Cortex of kidney (tissue), 1 donor: ENCODE data around the gene TMTC3.
"Not testable (repeated sequence)": the region's sequence is repeated elsewhere in the genome, so short reads cannot be mapped to it uniquely, and the experiment has no call there.

ENCODE experiments used
- DNase-seq: peaks from one replicate; lab custom pipeline; 2025; lab: John Stamatoyannopoulos, UW

TMTC3 gene

GRCh38 chr12:88166179-88166578, 24.1 kb downstream of the TMTC3 start:
- no peak for DNase-seq

DNA sequence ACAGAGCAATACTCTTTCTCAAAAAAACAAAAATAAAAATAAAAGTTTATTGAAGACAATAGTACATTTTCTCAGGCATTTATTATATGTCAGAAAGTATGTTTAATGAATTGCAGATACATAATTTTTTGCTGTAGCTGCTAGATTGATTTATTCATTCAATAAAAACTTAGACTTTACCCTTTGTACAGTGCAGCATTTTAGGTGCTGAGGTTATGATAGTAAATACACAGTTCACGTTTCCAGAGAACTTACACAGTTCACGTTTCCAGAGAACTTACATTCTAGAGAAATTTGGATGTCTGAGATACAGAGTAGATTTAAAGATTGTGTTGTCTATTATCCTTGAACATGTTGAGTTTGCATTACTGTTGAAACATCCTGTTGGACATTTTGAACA, 25.3 kb downstream of the TMTC3 start:
- no peak for DNase-seq

DNA sequence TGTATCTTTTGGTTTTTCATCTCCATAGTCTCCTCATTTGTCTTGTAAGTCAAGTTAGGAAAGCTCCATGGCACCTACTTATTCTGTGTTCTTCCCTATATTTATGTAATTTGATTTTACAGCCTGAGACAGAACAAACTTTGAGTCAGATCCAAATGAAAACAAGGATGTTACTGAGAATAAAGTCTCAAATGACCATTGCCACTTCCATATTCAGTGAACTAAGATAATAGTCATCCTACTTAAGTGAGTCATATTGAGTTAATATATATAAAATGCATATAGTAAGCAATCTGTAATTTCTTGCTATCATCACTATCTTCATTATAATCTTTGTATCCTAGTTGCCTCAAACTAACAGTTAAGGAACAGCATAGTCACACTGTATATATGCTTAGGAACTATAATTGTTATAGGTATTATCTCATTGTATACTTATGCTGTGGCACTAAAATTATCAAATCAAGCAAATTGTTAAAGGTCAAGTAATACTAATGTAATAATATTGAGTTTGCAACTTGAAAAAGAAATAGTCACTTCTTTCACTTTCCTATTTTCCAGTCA, 30.8 kb downstream of the TMTC3 start:
- no peak for DNase-seq

GRCh38 chr12:88175544-88175943, 33.4 kb downstream of the TMTC3 start:
- DNase-seq, result no peak

GRCh38 chr12:88179436-88180014, 37.4 kb downstream of the TMTC3 start:
- DNase-seq, result no peak

DNA sequence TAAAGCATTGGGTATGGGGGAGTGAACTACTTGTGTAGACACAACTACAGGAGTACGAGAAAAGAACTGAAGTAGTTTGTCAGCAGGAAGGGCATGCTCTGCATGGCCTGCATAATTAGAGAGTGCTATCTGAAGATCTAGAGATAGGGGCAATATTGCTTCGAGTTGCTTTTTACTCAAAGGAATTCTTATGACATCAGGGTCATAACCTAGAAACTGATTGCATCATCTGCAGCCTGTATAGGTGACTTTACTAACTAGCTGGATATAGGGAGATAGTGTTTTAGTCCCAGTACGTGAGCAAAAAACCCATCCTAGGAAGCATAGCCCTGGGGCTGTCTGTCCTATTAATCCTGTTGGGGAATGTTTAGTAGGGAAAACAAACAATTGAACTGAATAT, 39.8 kb downstream of the TMTC3 start:
- no peak for DNase-seq

DNA sequence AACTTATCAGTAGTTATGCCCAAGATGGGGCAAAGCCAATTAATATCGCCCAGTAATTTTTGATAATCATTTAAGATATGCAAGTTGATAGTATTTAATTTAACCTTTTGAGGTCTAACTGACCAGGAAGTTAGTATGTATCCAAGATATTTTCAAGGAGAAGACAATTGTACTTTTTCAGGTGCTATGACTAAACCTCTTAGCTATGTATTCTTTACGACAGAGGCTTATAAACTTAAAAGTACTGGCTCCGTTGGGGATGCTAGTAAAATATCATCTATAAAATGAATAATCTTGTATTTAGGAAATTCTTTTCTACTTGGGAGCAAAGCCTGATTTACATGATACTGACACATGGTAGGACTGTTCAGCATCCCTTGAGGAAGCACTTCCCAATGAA, 40.3 kb downstream of the TMTC3 start:
- no peak for DNase-seq

GRCh38 chr12:88184196-88184595, 42.1 kb downstream of the TMTC3 start:
- DNase-seq, result no peak

DNA sequence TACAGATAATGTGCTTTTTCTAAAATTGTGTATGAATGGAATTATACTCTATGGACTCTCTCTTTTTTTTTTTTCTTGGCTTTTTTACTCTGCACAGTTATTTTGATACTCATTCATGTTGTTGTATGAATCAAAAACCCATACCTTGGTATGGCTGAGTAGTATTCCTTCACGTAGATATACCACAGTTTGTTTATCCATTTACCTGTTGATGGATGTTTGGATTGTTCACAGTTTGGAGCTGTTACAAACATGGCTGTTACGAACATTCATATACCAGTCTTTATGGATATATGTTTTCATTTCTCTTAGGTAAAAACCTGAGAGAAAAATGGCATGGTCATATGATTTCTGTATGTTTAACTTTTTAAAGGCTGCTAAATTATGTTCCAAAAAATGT, 43.2 kb downstream of the TMTC3 start:
- no peak for DNase-seq

DNA sequence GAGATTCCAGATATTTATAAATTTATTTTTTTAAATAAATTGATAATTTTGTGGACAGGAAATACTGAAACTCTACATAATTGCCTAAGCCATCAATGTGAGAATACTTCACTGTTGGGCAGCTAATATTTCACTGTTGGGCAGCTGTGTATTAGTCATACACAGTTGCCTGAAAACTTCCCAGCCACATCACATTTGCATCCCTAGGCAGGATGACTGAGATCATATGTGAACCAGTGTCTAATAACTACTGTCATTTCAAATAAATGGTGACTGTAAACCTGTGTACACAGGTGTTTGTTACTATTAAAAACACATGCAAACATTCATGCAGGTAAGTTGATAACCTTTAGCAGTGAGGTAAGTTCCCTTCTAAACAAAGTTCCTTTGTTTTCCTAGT, 43.9 kb downstream of the TMTC3 start:
- DNase-seq, result no peak

DNA sequence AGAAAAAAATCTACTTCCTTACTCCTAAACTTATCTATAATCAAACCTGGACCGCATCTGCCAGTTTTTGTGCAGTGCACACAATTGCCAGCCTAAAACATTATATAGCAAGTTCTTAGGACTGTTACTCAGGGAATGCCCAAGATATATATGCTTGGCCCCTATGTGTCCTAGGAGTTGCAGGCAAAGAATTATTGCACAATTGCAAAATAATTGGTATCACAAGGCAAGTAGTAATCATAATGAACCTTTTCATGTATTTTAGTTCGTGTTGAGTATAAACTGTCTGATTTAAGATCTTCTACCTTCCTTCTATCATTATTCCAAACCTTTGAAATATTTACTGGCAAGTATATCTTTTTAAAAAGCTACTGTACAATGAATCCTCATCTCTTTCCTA, 45.5 kb downstream of the TMTC3 start:
- no peak for DNase-seq

DNA sequence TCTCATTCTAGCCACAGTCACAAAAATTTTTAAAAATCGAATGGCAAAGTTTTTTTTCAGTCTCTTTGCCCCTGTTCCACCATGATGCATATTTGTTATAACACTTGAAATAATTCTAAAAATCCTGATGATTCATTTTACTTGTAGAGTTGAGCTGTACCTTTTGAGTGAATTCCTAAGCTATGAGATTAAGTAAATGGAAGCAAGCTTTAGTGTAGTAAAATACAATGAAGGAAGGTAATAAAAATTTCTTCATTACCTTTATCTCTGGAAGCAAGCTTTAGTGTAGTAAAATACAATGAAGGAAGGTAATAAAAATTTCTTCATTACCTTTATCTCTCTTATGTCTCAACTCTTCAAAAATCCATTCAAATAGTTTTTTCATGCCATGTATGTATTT, 46.1 kb downstream of the TMTC3 start:
- DNase-seq, result no peak

DNA sequence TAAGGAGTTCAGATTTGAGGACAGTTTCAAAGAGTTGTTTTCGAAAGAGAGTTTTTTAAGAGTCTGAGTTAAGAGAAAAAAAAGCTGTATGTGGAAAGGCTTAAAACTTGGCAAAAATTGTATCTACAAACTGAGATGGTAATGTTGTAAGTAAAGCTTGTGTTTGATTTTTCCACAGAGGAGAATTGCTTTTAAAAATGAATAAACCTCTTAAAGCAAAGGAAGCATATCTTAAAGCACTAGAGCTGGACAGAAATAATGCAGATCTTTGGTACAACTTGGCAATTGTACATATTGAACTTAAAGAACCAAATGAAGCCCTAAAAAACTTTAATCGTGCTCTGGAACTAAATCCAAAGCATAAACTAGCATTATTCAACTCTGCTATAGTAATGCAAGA, 50.3 kb downstream of the TMTC3 start:
- DNase-seq, result no peak

DNA sequence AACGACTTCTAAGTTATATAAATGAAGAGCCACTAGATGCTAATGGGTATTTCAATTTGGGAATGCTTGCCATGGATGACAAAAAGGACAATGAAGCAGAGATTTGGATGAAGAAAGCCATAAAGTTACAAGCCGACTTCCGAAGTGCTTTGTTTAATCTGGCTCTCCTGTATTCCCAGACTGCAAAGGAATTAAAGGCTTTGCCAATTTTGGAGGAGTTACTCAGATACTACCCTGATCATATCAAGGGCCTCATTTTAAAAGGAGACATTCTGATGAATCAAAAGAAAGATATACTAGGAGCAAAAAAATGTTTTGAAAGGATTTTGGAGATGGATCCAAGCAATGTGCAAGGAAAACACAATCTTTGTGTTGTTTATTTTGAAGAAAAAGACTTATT, 52.8 kb downstream of the TMTC3 start:
- DNase-seq, result no peak

- DNase-seq, result no peak
These were observed 57.9 kb downstream of the TMTC3 start for GRCh38 chr12:88200029-88200428.

GRCh38 chr12:88202500-88202899, 60.4 kb downstream of the TMTC3 start:
- no peak for DNase-seq

DNA sequence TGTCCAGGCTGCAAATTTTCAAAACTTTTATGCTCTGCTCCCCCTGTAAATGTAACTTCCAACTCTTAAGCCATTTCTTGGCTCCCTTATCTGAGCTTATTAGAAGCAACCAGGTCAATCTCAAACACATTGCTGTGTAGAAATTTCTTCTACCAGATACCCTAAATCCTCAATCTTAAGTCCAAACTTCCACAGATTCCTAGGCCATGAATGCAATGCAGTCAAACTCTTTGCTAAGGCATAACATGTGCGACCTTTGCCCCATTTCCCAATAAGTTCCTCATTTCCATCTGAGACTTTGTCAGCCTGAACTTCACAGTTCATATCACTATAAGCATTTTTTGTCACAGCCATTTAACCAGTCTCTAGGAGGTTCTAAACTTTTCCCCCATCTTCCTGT, 64.5 kb downstream of the TMTC3 start:
- no peak for DNase-seq

DNA sequence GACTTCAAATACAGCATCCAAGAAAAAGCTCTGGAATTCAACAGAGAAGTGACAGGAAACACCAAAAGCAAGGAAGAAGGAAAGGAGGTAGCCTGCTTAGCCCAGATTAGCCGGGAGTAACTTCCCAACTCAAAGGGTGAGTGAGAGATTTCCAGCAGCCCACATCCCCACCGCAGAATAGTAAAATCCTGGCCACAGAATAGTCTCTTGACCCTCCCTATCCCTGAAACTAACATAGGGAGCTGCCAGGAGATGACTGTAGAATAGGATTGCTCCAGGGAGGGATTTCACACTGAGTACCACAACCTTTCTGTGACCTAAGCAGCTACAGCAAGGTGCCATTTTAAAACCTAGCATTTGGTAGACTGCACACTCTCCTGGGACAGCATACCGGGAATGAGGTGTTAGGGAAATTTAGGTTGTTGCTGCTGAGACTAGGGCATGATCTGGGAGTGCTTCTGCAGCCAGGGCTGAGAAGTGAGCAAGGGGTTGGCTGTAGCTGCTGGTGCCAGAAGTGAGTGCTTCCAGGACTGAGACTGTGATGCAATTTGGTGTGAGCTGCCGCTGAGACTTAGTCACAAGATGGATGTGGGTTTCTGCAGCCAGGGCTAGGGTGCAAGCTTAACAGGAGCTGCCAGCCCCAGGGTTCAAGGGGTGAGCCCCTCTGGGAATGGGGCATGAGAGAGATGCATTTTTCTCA, 66.0 kb downstream of the TMTC3 start:
- no peak for DNase-seq

GRCh38 chr12:88208661-88209060, 66.6 kb downstream of the TMTC3 start:
- DNase-seq, result no peak

DNA sequence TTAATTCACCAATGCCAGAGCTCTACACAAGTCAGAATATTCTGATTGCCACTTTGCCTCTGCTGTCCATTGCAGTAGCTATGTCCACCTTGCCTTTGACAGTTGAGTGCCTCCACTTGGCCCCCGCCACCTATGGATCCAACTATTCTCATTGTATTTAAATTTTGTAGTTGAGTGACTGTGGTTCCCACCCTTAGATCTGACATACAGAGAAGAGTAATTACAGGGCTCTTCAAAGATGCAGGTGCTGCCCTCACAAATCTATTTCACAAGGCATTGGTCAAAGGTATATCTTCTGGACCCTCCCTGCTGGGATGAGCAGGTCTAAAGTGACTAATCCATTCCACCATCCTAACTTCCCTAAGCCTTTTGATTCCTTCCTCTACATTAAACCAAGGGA, 68.2 kb downstream of the TMTC3 start:
- not testable (repeated sequence) for DNase-seq

- DNase-seq, result no peak
These were observed 76.2 kb downstream of the TMTC3 start for GRCh38 chr12:88218293-88218692.

- no peak for DNase-seq
These were observed 77.8 kb downstream of the TMTC3 start for GRCh38 chr12:88219861-88220260.

DNA sequence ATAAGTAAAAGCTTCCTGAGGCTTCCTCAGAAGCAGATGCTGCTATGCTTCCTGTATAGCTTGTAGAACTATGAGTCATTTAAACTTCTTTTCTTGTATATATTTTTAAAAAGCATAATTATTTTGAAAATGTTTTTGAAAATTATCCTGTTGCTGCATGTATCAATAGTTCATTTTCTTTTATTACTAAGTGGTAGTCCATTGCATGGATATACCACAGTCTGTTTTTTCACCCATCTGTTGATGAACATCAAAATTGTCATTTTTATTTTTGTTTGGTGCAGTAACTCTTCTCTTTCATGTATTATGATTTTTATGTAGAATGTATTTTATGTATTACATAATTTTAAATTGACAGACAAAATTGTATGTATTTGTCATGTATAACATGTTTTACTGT, 81.4 kb downstream of the TMTC3 start:
- no peak for DNase-seq

DNA sequence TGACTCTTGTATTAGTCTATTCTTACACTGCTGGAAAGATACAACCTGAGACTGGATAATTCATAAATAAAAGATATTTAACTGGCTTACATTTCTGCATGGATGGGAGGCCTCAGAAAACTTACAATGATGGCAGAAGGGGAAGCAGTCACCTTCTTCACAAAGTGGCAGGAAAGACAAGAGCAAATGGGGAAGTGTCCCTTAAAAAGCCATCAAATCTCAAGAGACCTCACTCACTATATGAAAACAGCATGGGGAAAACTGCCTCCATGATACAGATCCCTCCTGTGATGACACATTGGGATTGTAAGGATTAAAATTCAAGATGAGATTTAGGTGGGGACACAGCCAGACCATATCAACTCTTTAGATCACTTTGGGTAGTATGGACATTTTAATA, 83.7 kb downstream of the TMTC3 start:
- DNase-seq, result no peak
